GM23338 (cell line): ENCODE measurements around the gene APBB1IP.

Experiments
- CREB1 ChIP-seq: fragments of 250-450 bp; sonication (Bioruptor Pico); IDR thresholded peaks from 2 replicates; pipeline ENCODE4 v1.5.0; 2020; ENCODE audit warnings: low read depth, mild to moderate bottlenecking, moderate library complexity
- CTCF ChIP-seq, 2 experiments: fragments of 200-600 bp in 1 of 2; sonication (generic) in 1 of 2; conservative IDR thresholded peaks; 2 replicates each; pipeline versions ENCODE4 v1.5.1 to v1.6.1; 2016 to 2017; ENCODE audit warnings: antibody characterized with exemption in 2 of 2, low read depth in 2 of 2, mild to moderate bottlenecking in 2 of 2, moderate library complexity in 1 of 2
- ETS1 ChIP-seq: IDR thresholded peaks from 2 replicates; pipeline ENCODE4 v1.6.1; 2016; ENCODE audit warnings: antibody characterized with exemption
- EZH2 ChIP-seq: fragments of 200-600 bp; sonication (generic); IDR thresholded peaks from one replicate; pipeline ENCODE4 v1.8.0; 2017; ENCODE audit warnings: antibody characterized with exemption, mild to moderate bottlenecking, low read depth; ENCODE audit not compliant: unreplicated experiment
- EZH2phosphoT487 ChIP-seq: fragments of 200-600 bp; sonication (generic); IDR thresholded peaks from one replicate; pipeline ENCODE4 v1.8.1; 2018; ENCODE audit warnings: antibody characterized with exemption; ENCODE audit not compliant: unreplicated experiment
- JUNB ChIP-seq: IDR thresholded peaks from one replicate; pipeline ENCODE4 v1.6.1; 2016; ENCODE audit warnings: antibody characterized with exemption; ENCODE audit not compliant: unreplicated experiment
- NANOG ChIP-seq: IDR thresholded peaks from 2 replicates; pipeline ENCODE4 v1.6.1; 2016; ENCODE audit warnings: antibody characterized with exemption, borderline replicate concordance
- POLR2AphosphoS5 ChIP-seq: IDR thresholded peaks from 2 replicates; pipeline ENCODE4 v1.6.1; 2016; ENCODE audit warnings: antibody characterized with exemption, low read depth
- REST ChIP-seq: IDR thresholded peaks from one replicate; pipeline ENCODE4 v1.6.1; 2018; ENCODE audit warnings: antibody characterized with exemption; ENCODE audit not compliant: unreplicated experiment
- STAT1 ChIP-seq: IDR thresholded peaks from one replicate; pipeline ENCODE4 v1.6.1; 2016; ENCODE audit warnings: antibody characterized with exemption; ENCODE audit not compliant: unreplicated experiment
- ZNF114 ChIP-seq: fragments of 250-450 bp; sonication (Bioruptor Pico); IDR thresholded peaks from 2 replicates; pipeline ENCODE4 v1.5.0; 2020; ENCODE audit warnings: mild to moderate bottlenecking, moderate library complexity
- ZNF331 ChIP-seq: fragments of 250-450 bp; sonication (Bioruptor Pico); IDR thresholded peaks from 2 replicates; pipeline ENCODE4 v1.5.0; 2020; ENCODE audit warnings: low read depth, mild to moderate bottlenecking, moderate library complexity
- TF ChIP-seq, protein P1 (sequence below): fragments of 250-450 bp; sonication (Bioruptor Pico); IDR thresholded peaks from 2 replicates; pipeline ENCODE4 v1.5.0; 2020; ENCODE audit warnings: mild to moderate bottlenecking, moderate library complexity

GRCh38 chr10:26446258-26446657, 8.1 kb downstream of the APBB1IP start:
- no peak for TF ChIP-seq CTCF (conservative IDR thresholded peaks at IDR 0.05; ENCODE audit: low read depth in 2 of 2)
- no peak for TF ChIP-seq REST
- TF ChIP-seq EZH2phosphoT487, result no peak
- no peak for TF ChIP-seq CREB1 (CRISPR knock-in tag)
- TF ChIP-seq POLR2AphosphoS5, result no peak
- TF ChIP-seq ZNF331 (CRISPR knock-in tag), result no peak
- TF ChIP-seq EZH2, result no peak
- TF ChIP-seq ETS1, result no peak
- no peak for TF ChIP-seq NANOG
- no peak for TF ChIP-seq JUNB
- no peak for TF ChIP-seq ZNF114 (CRISPR knock-in tag)
- TF ChIP-seq, protein P1, sequence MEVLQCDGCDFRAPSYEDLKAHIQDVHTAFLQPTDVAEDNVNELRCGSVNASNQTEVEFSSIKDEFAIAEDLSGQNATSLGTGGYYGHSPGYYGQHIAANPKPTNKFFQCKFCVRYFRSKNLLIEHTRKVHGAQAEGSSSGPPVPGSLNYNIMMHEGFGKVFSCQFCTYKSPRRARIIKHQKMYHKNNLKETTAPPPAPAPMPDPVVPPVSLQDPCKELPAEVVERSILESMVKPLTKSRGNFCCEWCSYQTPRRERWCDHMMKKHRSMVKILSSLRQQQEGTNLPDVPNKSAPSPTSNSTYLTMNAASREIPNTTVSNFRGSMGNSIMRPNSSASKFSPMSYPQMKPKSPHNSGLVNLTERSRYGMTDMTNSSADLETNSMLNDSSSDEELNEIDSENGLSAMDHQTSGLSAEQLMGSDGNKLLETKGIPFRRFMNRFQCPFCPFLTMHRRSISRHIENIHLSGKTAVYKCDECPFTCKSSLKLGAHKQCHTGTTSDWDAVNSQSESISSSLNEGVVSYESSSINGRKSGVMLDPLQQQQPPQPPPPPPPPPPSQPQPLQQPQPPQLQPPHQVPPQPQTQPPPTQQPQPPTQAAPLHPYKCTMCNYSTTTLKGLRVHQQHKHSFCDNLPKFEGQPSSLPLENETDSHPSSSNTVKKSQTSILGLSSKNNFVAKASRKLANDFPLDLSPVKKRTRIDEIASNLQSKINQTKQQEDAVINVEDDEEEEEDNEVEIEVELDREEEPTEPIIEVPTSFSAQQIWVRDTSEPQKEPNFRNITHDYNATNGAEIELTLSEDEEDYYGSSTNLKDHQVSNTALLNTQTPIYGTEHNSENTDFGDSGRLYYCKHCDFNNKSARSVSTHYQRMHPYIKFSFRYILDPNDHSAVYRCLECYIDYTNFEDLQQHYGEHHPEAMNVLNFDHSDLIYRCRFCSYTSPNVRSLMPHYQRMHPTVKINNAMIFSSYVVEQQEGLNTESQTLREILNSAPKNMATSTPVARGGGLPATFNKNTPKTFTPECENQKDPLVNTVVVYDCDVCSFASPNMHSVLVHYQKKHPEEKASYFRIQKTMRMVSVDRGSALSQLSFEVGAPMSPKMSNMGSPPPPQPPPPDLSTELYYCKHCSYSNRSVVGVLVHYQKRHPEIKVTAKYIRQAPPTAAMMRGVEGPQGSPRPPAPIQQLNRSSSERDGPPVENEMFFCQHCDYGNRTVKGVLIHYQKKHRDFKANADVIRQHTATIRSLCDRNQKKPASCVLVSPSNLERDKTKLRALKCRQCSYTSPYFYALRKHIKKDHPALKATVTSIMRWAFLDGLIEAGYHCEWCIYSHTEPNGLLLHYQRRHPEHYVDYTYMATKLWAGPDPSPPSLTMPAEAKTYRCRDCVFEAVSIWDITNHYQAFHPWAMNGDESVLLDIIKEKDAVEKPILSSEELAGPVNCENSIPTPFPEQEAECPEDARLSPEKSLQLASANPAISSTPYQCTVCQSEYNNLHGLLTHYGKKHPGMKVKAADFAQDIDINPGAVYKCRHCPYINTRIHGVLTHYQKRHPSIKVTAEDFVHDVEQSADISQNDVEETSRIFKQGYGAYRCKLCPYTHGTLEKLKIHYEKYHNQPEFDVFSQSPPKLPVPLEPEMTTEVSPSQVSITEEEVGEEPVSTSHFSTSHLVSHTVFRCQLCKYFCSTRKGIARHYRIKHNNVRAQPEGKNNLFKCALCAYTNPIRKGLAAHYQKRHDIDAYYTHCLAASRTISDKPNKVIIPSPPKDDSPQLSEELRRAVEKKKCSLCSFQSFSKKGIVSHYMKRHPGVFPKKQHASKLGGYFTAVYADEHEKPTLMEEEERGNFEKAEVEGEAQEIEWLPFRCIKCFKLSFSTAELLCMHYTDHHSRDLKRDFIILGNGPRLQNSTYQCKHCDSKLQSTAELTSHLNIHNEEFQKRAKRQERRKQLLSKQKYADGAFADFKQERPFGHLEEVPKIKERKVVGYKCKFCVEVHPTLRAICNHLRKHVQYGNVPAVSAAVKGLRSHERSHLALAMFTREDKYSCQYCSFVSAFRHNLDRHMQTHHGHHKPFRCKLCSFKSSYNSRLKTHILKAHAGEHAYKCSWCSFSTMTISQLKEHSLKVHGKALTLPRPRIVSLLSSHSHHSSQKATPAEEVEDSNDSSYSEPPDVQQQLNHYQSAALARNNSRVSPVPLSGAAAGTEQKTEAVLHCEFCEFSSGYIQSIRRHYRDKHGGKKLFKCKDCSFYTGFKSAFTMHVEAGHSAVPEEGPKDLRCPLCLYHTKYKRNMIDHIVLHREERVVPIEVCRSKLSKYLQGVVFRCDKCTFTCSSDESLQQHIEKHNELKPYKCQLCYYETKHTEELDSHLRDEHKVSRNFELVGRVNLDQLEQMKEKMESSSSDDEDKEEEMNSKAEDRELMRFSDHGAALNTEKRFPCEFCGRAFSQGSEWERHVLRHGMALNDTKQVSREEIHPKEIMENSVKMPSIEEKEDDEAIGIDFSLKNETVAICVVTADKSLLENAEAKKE (CRISPR knock-in tag), result no peak
- TF ChIP-seq STAT1, result no peak
